HuH-7.5 (cell line): ENCODE results near the gene DENND1A.

Experiments used
- DNase-seq: peaks from one replicate; pipeline ENCODE4 v3.0.0; 2011; ENCODE audit warnings: low spot score

Gene DENND1A

GRCh38 chr9:123370108-123370507 lies 559.8 kb downstream of the DENND1A start:
- DNase-seq = no peak

- DNase-seq = no peak
These were observed 560.6 kb downstream of the DENND1A start for GRCh38 chr9:123369296-123369695.

GRCh38 chr9:123368536-123369153 lies 561.3 kb downstream of the DENND1A start:
- DNase-seq = no peak

- DNase-seq = no peak
These were observed 561.9 kb downstream of the DENND1A start for GRCh38 chr9:123368023-123368422.

- no peak for DNase-seq
These were observed 563.9 kb downstream of the DENND1A start for GRCh38 chr9:123365881-123366528.

GRCh38 chr9:123365287-123365880 lies 564.5 kb downstream of the DENND1A start:
- peak; percentile 80 for DNase-seq

- DNase-seq = no peak
These were observed 565.6 kb downstream of the DENND1A start for GRCh38 chr9:123364241-123364824.

- DNase-seq = no peak
These were observed 567.1 kb downstream of the DENND1A start for GRCh38 chr9:123362856-123363255.

- no peak for DNase-seq
These were observed 568.0 kb downstream of the DENND1A start for GRCh38 chr9:123361731-123362510.

- DNase-seq = no peak
These were observed 568.7 kb downstream of the DENND1A start for GRCh38 chr9:123361086-123361730.

GRCh38 chr9:123360161-123361085 lies 569.5 kb downstream of the DENND1A start:
- DNase-seq = peak; percentile 99

- peak; percentile 18 for DNase-seq
These were observed 570.4 kb downstream of the DENND1A start for GRCh38 chr9:123359546-123359945.

- no peak for DNase-seq
These were observed 570.8 kb downstream of the DENND1A start for GRCh38 chr9:123359106-123359505.

GRCh38 chr9:123358181-123358905 lies 571.6 kb downstream of the DENND1A start:
- no peak for DNase-seq

GRCh38 chr9:123357743-123358059 lies 572.2 kb downstream of the DENND1A start:
- DNase-seq = no peak

- no peak for DNase-seq
These were observed 572.8 kb downstream of the DENND1A start for GRCh38 chr9:123356851-123357742.

GRCh38 chr9:123355761-123356431 lies 574.0 kb downstream of the DENND1A start, which contains the start of gene CRB2:
TSS of gene CRB2 (plus strand) at chr9:123356197. CDS start at chr9:123356261, 64 bp downstream.
- DNase-seq = peak; percentile 51

- DNase-seq = no peak
These were observed 575.0 kb downstream of the DENND1A start for GRCh38 chr9:123354806-123355508.
